ENCODE measurements around the gene VAMP1. TPM values are rescaled to one million over a fixed set of nuclear protein-coding genes. Genes with fewer than 3 reads are reported as not detected.
"Not testable (repeated sequence)": the region's sequence is repeated elsewhere in the genome, so short reads cannot be mapped to it uniquely, and the experiment has no call there.

Gene VAMP1
- total and polyA plus RNA-seq, 2 donors, result 11.5 to 16.7 TPM

DNA sequence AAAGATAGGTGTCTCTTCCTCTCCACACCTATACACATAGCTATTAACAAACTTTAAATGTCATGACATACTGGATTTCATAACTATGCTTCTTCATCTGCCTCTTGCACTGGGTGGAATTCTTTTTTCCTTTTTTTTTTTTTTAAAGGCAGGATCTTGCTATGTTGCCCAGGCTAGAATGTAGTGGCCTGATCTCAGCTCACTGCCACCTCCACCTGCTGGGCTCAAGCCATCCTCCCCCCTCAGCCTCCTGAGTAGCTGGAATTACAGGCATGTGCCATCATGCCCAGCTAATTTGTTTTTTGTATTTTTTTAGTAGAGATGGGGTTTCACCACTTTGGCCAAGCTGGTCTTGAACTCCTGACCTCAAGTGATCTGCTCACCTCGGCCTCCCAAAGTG, 17.8 kb upstream of the VAMP1 start:
- DNase-seq (ENCODE audit: extremely low spot score), result no peak
- 81% methylated on average over 1 of the region's 1 CpG for WGBS
- Histone ChIP-seq H3K4me3 (ENCODE audit: low read depth, low read length) (no peak overlapping the region), H3K4me1 (ENCODE audit: insufficient read depth) (no peaks in the 10 kb centered on the region), H3K36me3 (ENCODE audit: insufficient read depth) (no peaks in the 10 kb centered on the region), H3K27ac (ENCODE audit: low read depth) (no peak overlapping the region)

DNA sequence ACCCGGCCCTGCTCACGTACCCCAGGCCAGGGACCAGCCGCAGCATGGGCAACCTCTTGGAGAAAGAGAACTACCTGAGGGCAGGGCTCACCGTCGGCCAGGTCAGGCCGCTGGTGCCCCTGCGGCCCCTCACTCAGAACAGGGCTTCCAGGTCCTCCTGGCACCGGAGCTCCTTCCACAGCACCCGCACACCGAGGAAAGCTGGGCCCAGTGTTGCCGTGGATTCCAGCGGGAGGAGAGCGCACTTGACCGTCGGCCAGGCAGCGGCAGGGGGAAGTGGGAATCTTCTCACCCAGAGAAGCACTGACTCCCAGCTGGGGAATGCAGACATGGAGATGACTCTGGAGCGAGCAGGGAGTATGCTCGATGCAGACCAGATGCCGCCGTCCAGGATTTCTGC, 7.9 kb upstream of the VAMP1 start:
- Histone ChIP-seq H3K36me3 (ENCODE audit: insufficient read depth) (no peaks in the 10 kb centered on the region), H3K4me1 (ENCODE audit: insufficient read depth) (peaks cover 2% of the 10 kb centered on the region), H3K27ac (ENCODE audit: low read depth) (no peak overlapping the region), H3K4me3 (ENCODE audit: low read depth, low read length) (no peak overlapping the region)
- no peak for DNase-seq (ENCODE audit: extremely low spot score)
- WGBS, result 82% methylated on average over 20 of the region's 20 CpGs

DNA sequence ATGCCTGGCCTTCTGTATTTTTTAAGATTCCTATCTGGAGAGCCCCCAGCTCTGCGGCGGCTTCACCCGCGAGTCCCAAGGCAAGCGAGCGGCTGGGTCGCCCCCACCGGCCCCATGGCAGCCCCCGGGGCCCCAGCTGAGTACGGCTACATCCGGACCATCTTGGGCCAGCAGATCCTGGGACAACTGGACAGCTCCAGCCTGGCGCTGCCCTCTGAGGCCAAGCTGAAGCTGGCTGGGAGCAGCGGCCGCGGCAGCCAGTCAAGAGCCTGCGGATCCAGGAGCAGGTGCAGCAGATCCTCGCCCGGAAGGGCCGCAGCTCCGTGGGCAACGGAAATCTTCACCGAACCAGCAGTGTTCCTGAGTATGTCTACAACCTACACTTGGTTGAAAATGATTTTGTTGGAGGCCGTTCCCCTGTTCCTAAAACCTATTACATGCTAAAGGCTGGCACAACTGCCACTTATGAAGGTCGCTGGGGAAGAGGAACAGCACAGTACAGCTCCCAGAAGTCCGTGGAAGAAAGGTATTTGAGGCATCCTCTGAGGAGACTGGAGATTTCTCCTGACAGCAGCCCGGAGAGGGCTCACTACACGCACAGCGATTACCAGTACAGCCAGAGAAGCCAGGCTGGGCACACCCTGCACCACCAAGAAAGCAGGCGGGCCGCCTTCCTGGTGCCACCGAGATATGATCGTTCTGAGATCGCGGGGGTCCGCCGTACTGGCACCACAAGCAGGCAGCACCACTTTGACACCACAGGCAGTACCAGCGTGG, 7.3 kb upstream of the VAMP1 start:
- H3K27ac ChIP-seq (ENCODE audit: low read depth); H3K4me3 ChIP-seq (ENCODE audit: low read depth, low read length); H3K4me1 ChIP-seq (ENCODE audit: insufficient read depth); DNase-seq (ENCODE audit: extremely low spot score); H3K36me3 ChIP-seq (ENCODE audit: insufficient read depth): not testable (repeated sequence)
- WGBS, result 94% methylated on average over 37 of the region's 37 CpGs

DNA sequence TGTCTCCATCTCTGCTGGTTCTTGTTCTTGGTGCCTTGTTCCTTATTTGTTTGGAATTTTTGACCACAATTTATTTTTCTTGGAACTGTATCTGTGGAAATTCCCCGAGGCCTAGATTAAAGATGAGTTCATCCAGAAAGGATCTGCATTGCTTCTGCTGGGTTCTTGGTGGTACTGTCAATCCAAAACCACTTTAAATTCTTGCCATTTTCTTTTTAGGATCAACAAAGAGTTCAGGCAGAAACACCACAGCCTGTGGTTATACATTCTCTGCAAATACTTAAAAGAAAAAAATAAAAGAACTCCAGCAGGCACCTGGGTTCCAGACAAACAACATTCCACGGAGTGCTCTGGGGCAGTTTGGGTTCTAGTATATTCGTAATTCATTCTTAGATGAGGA, 6.0 kb upstream of the VAMP1 start:
- 61% methylated on average over 3 of the region's 3 CpGs for WGBS
- Histone ChIP-seq H3K36me3 (ENCODE audit: insufficient read depth) (no peaks in the 10 kb centered on the region), H3K27ac (ENCODE audit: low read depth) (peak overlapping the region; percentile 23), H3K4me3 (ENCODE audit: low read depth, low read length) (no peak overlapping the region), H3K4me1 (ENCODE audit: insufficient read depth) (peaks cover 2% of the 10 kb centered on the region)
- no peak for DNase-seq (ENCODE audit: extremely low spot score)

DNA sequence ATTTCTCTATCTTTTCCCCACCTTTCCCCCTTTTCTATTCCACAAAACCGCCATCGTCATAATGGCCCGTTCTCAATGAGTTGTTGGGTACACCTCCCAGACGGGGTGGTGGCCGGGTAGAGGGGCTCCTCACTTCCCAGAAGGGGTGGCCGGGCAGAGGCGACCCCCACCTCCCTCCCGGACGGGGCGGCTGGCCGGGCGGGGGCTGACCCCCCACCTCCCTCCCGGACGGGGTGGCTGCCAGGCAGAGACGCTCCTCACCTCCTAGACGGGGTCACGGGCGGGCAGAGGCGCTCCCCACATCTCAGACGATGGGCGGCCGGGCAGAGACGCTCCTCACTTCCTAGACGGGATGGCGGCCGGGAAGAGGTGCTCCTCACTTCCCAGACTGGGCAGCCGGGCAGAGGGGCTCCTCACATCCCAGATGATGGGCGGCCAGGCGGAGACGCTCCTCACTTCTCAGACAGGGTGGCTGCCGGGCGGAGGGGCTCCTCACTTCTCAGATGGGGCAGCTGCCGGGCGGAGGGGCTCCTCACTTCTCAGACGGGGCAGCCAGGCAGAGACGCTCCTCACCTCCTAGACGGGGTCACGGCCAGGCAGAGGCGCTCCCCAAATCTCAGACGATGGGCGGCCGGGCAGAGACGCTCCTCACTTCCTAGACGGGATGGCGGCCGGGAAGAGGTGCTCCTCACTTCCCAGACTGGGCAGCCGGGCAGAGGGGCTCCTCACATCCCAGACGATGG, 4.9 kb upstream of the VAMP1 start:
- not testable (repeated sequence) for H3K27ac ChIP-seq (ENCODE audit: low read depth); H3K4me1 ChIP-seq (ENCODE audit: insufficient read depth); H3K36me3 ChIP-seq (ENCODE audit: insufficient read depth); H3K4me3 ChIP-seq (ENCODE audit: low read depth, low read length); DNase-seq (ENCODE audit: extremely low spot score)
- 92% methylated on average over 44 of the region's 48 CpGs for WGBS

DNA sequence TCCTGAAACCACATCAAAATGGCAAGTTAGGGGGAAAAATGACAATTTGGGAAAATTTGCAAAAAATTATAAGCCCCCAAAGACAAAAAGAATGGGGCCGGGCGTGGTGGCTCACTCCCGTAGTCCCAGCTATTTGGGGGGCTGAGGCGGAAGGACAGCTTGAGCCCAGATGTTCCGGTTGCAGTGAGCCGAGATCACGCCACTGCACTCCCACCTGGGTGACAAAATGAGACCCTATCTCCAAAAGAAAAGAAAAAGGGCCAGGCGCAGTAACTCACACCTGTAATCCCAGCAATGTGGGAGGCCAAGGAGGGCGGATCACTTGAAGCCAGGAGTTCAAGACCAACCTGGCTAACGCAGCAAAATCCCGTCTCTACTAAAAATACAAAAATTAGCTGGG, 2.0 kb upstream of the VAMP1 start:
- WGBS, result 87% methylated on average over 11 of the region's 11 CpGs
- Histone ChIP-seq H3K4me1 (ENCODE audit: insufficient read depth) (peaks cover 2% of the 10 kb centered on the region), H3K27ac (ENCODE audit: low read depth) (no peak overlapping the region), H3K36me3 (ENCODE audit: insufficient read depth) (no peaks in the 10 kb centered on the region), H3K4me3 (ENCODE audit: low read depth, low read length) (no peak overlapping the region)
- no peak for DNase-seq (ENCODE audit: extremely low spot score)

DNA sequence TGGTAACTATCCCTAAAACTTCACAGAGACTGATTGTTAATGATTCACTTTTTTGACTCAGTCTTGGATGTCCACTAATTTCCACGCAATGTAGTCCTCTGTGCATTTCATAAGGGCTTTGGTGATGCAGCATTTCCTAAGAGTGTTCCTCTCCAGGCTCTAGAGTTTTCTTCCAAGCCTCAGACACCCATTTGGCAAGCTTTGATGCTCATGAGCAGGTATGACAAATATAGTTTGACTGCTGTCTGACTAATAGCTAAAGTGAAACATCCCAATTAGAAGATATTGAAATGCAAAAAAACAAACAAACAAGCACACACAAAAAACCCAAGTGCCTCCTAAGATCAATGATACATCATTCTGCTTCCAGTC, 1.5 kb upstream of the VAMP1 start:
- 93% methylated on average over 1 of the region's 1 CpG for WGBS
- Histone ChIP-seq H3K4me3 (ENCODE audit: low read depth, low read length) (no peak overlapping the region), H3K36me3 (ENCODE audit: insufficient read depth) (no peaks in the 10 kb centered on the region), H3K27ac (ENCODE audit: low read depth) (no peak overlapping the region), H3K4me1 (ENCODE audit: insufficient read depth) (peaks cover 2% of the 10 kb centered on the region)
- no peak for DNase-seq (ENCODE audit: extremely low spot score)

DNA sequence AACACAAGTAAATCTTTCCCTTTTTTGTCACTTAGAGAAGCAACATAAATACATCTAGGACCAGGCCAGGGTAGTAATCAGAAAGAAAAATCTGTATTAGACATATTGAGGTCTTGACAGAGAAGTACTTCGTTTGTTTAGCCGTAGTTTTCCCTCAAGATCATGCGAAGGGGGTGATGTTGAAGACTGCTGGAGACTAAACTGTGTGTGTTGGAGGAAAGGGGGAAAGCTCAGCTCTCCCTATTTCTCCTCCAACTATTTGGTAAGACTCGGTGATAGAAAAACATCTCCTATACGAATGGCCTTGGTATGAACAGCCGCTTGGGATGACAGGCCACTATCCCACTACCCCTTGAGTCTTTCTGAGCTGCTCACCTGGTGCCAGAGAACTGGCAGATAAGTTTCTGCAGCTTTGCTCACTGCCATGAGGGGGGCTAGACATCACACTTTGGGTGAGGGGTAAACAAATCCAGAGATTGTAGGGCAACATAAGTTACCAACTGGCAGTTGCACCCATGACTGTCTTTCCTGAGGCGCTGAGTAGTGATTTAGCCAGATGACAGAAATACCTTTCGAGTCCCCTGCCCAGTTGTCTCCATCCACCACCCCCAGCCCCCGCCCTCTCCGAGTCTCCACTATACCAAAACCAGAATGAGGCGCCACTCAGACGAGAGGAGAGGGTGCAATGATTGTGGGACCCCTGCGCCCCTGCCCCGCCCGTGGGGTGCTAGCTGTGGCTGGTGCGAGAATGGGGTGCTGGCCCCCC, 685 bp downstream of the VAMP1 start:
- no peaks in the 10 kb centered on the region for H3K36me3 ChIP-seq (ENCODE audit: insufficient read depth)
- peak overlapping the region; percentile 72 for H3K4me3 ChIP-seq (ENCODE audit: low read depth, low read length)
- 14% methylated on average over 16 of the region's 16 CpGs for WGBS
- DNase-seq (ENCODE audit: extremely low spot score), result no peak
- H3K27ac ChIP-seq (ENCODE audit: low read depth), result peak overlapping the region; percentile 63
- no peaks in the 10 kb centered on the region for H3K4me1 ChIP-seq (ENCODE audit: insufficient read depth)

DNA sequence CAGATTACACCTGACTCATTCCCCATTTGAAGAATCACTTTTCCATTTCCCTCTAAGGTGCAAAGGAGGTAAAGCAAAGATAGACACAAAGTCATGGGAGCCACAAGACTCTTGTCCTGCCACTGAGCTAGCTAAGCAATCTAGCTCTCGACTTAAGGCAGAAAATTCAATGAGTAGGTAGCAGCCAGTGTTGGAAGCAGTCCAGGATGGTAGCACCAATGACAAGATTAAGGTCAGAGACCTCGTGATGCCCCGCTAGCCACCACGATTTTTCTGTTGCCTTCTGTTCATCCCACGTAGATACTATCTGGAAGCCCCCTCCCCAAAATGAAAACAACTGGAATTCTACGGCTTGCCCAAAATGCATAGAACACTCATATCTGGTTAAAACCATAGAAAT, 1.4 kb downstream of the VAMP1 start:
- H3K36me3 ChIP-seq (ENCODE audit: insufficient read depth), result no peaks in the 10 kb centered on the region
- H3K27ac ChIP-seq (ENCODE audit: low read depth), result no peak overlapping the region
- no peaks in the 10 kb centered on the region for H3K4me1 ChIP-seq (ENCODE audit: insufficient read depth)
- WGBS, result 82% methylated on average over 6 of the region's 6 CpGs
- no peak for DNase-seq (ENCODE audit: extremely low spot score)
- no peak overlapping the region for H3K4me3 ChIP-seq (ENCODE audit: low read depth, low read length)

DNA sequence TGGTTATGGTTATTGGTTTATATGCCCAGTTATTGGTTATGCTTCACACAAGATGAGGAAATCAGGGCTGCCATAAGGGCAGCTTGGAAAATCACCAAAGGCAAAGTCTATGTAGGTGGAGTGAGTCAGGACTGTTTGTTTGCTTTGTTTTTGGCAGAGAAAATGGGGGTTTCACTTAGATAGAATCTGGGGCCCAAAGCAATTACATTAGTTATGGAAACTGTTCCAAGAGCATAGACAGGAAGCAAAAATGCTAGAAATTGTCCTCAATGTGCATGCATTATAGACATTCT, 2.2 kb downstream of the VAMP1 start:
- no peak overlapping the region for H3K4me3 ChIP-seq (ENCODE audit: low read depth, low read length)
- no peaks in the 10 kb centered on the region for H3K36me3 ChIP-seq (ENCODE audit: insufficient read depth)
- H3K27ac ChIP-seq (ENCODE audit: low read depth), result no peak overlapping the region
- DNase-seq (ENCODE audit: extremely low spot score), result no peak
- no peaks in the 10 kb centered on the region for H3K4me1 ChIP-seq (ENCODE audit: insufficient read depth)

DNA sequence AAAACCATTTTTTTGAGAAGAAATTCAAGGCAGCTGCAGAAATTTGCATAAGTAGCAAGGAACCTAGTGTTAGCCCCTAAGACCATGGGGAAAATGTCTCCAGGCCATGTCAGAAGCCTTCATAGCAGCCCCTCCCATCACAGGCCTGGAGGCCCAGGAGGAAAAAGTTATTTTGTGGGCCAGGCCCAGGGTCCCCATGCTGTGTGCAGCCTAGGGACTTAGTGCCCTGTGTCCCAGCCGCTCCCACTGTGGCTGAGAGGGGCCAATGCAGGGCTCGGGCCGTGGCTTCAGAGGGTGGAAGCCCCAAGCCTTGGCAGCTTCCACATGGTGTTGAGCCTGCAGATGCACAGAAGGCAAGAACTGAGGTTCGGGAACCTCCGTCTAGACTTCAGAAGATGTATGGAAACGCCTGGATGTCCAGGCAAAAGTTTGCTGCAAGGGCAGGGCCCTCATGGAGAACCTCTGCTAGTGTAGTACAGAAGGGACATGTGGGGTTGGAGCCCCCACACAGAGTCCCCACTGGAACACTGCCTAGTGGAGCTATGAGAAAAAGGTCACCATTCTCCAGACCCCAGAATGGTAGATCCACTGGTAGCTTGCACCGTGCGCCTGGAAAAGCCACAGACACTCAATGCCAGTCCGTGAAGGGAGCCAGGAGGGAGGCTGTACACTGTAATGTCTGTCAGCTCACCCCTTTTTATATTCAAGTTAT, 2.8 kb downstream of the VAMP1 start:
- not testable (repeated sequence) for DNase-seq (ENCODE audit: extremely low spot score); H3K27ac ChIP-seq (ENCODE audit: low read depth); H3K36me3 ChIP-seq (ENCODE audit: insufficient read depth); H3K4me1 ChIP-seq (ENCODE audit: insufficient read depth); H3K4me3 ChIP-seq (ENCODE audit: low read depth, low read length)
- WGBS, result 95% methylated on average over 9 of the region's 9 CpGs

DNA sequence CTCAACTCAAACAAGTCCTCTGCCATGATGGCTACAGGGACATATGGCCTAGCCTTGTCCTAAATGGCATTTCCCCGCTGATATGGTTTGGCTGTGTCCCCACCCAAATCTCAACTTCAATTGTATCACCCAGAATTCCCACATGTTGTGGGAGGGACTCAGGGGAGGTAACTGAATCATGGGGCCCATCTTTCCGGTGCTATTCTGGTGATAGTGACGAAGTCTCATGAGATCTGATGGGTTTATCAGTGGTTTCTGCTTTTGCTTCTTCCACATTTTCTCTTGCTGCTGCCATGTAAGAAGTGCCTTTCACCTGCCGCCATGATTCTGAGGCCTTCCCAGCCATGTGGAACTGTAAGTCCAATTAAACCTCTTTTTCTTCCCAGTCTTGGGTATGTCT, 3.7 kb downstream of the VAMP1 start:
- not testable (repeated sequence) for H3K4me1 ChIP-seq (ENCODE audit: insufficient read depth)

DNA sequence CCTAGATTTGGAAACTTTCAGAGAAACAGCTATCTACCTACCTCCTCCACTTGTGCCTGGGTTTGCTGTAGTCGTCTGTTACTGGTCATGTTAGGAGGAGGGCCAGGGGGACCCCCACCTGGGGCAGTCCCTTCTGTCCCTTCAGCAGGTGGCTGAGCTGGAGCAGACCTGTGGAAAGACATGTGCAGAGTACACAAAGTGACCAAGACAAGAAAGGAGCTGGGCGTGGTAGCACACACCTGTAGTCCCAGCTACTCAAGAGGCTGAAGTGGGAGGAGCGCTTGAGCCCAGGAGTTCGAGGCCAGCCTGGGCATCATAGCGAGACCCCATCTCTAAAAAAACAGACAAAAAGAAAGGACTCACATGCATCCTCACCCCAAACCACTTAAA, 4.3 kb downstream of the VAMP1 start:
- Histone ChIP-seq H3K4me1 (ENCODE audit: insufficient read depth) (no peaks in the 10 kb centered on the region), H3K36me3 (ENCODE audit: insufficient read depth) (no peaks in the 10 kb centered on the region), H3K4me3 (ENCODE audit: low read depth, low read length) (no peak overlapping the region), H3K27ac (ENCODE audit: low read depth) (no peak overlapping the region)
- 95% methylated on average over 5 of the region's 5 CpGs for WGBS
- no peak for DNase-seq (ENCODE audit: extremely low spot score)

More for the DNA sequence above, 3.7 kb downstream of the VAMP1 start:
- WGBS, result 81% methylated on average over 4 of the region's 4 CpGs
- DNase-seq (ENCODE audit: extremely low spot score); H3K27ac ChIP-seq (ENCODE audit: low read depth); H3K36me3 ChIP-seq (ENCODE audit: insufficient read depth); H3K4me3 ChIP-seq (ENCODE audit: low read depth, low read length): not testable (repeated sequence)
